H9 (cell line): ENCODE results near the gene SMYD4. TPM values are rescaled to one million over a fixed set of nuclear protein-coding genes. Genes with fewer than 3 reads are reported as not detected.
A peak's percentile ranks its signal among the peaks of the same experiment; 100 is the strongest.

Experiments used
- DNase-seq: peaks from one replicate; pipeline ENCODE4 v3.0.0-alpha.2; 2017
- H2AFZ ChIP-seq: one replicate; pipeline ENCODE4 v1.6.1; 2013; ENCODE audit warnings: mild to moderate bottlenecking, low read length, control low read depth, moderate library complexity
- H2AK5ac ChIP-seq: 2 replicates; pipeline ENCODE4 v1.6.1; 2013; ENCODE audit warnings: low read length, control low read depth, mixed read lengths; ENCODE audit not compliant: insufficient read length
- H2BK120ac ChIP-seq: one replicate; pipeline ENCODE4 v1.6.1; 2013; ENCODE audit warnings: low read depth, mild to moderate bottlenecking, low read length, control low read depth, inconsistent platforms; ENCODE audit not compliant: poor library complexity, severe bottlenecking
- H2BK12ac ChIP-seq: 2 replicates; pipeline ENCODE4 v1.6.1; 2013; ENCODE audit warnings: low read length, control low read depth, mixed read lengths, low read depth; ENCODE audit not compliant: insufficient read length
- H2BK15ac ChIP-seq: 2 replicates; pipeline ENCODE4 v1.6.1; 2013; ENCODE audit warnings: low read depth, low read length, control low read depth
- H2BK20ac ChIP-seq: one replicate; pipeline ENCODE4 v1.6.1; 2013; ENCODE audit warnings: low read depth, mild to moderate bottlenecking, low read length, control low read depth, inconsistent platforms; ENCODE audit not compliant: poor library complexity, severe bottlenecking
- H2BK5ac ChIP-seq: 2 replicates; pipeline ENCODE4 v1.6.1; 2013; ENCODE audit warnings: low read length, control low read depth, mixed read lengths; ENCODE audit not compliant: insufficient read length
- H3K14ac ChIP-seq: 2 replicates; pipeline ENCODE4 v1.6.1; 2013; ENCODE audit warnings: low read length, control low read depth; ENCODE audit not compliant: insufficient read depth
- H3K18ac ChIP-seq: 2 replicates; pipeline ENCODE4 v1.6.1; 2013; ENCODE audit warnings: low read depth, mild to moderate bottlenecking, mixed read lengths, low read length, control low read depth; ENCODE audit not compliant: insufficient read length
- H3K23ac ChIP-seq: 2 replicates; pipeline ENCODE4 v1.6.1; 2013; ENCODE audit warnings: low read length, control low read depth, mixed read lengths, low read depth; ENCODE audit not compliant: insufficient read length
- H3K23me2 ChIP-seq: 2 replicates; pipeline ENCODE4 v1.6.1; 2013; ENCODE audit warnings: low read depth, mild to moderate bottlenecking, mixed read lengths, low read length, control low read depth; ENCODE audit not compliant: insufficient read length, poor library complexity, severe bottlenecking
- H3K27ac ChIP-seq: 2 replicates; pipeline ENCODE4 v1.5.1; 2013; ENCODE audit warnings: low read length, control low read depth, mixed read lengths, low read depth; ENCODE audit not compliant: insufficient read length
- H3K27me3 ChIP-seq: 2 replicates; pipeline ENCODE4 v1.6.1; 2013; ENCODE audit warnings: low read length, control low read depth, inconsistent platforms; ENCODE audit not compliant: insufficient read depth
- H3K4ac ChIP-seq: 2 replicates; pipeline ENCODE4 v1.6.1; 2013; ENCODE audit warnings: low read depth, mild to moderate bottlenecking, control low read depth, inconsistent platforms, low read length, moderate library complexity
- H3K4me1 ChIP-seq: 2 replicates; pipeline ENCODE4 v1.6.1; 2013; ENCODE audit warnings: low read length, control low read depth, inconsistent platforms; ENCODE audit not compliant: insufficient read depth
- H3K4me2 ChIP-seq: 2 replicates; pipeline ENCODE4 v1.6.1; 2013; ENCODE audit warnings: low read length, control low read depth, mixed read lengths; ENCODE audit not compliant: insufficient read length, insufficient read depth
- H3K56ac ChIP-seq: 2 replicates; pipeline ENCODE4 v1.6.1; 2013; ENCODE audit warnings: low read depth, mild to moderate bottlenecking, mixed read lengths, low read length, control low read depth; ENCODE audit not compliant: insufficient read length
- H3K79me1 ChIP-seq: 2 replicates; pipeline ENCODE4 v1.6.1; 2013; ENCODE audit warnings: low read depth, mild to moderate bottlenecking, moderate library complexity, low read length, control low read depth, inconsistent platforms; ENCODE audit not compliant: insufficient read depth, poor library complexity, severe bottlenecking
- H3K79me2 ChIP-seq: 2 replicates; pipeline ENCODE4 v1.6.1; 2013; ENCODE audit warnings: low read length, control low read depth, inconsistent platforms; ENCODE audit not compliant: insufficient read depth
- H3K9ac ChIP-seq: 2 replicates; pipeline ENCODE4 v1.6.1; 2013; ENCODE audit warnings: low read length, control low read depth, mixed read lengths; ENCODE audit not compliant: insufficient read length; ENCODE audit errors: extremely low read depth
- H3K9me3 ChIP-seq: one replicate; pipeline ENCODE4 v1.6.1; 2013; ENCODE audit warnings: low read depth, low read length, inconsistent platforms; ENCODE audit not compliant: control insufficient read depth
- H3T11ph ChIP-seq: one replicate; pipeline ENCODE4 v1.6.1; 2013; ENCODE audit warnings: mild to moderate bottlenecking, low read length, control low read depth, inconsistent platforms
- H4K20me1 ChIP-seq: one replicate; pipeline ENCODE4 v1.6.1; 2013; ENCODE audit not compliant: control insufficient read depth, insufficient read length, insufficient read depth
- H4K5ac ChIP-seq: 2 replicates; pipeline ENCODE4 v1.6.1; 2013; ENCODE audit warnings: low read depth, mild to moderate bottlenecking, mixed read lengths, low read length, control low read depth; ENCODE audit not compliant: insufficient read length
- H4K8ac ChIP-seq: replicated peaks from 2 replicates; pipeline ENCODE4 v1.6.1; 2013; ENCODE audit warnings: low read length, control low read depth, mixed read lengths, low read depth; ENCODE audit not compliant: insufficient read length
- H4K91ac ChIP-seq: 2 replicates; pipeline ENCODE4 v1.6.1; 2013; ENCODE audit warnings: low read depth, mild to moderate bottlenecking, moderate library complexity, mixed read lengths, low read length, control low read depth; ENCODE audit not compliant: insufficient read length
- H3K27ac Mint-ChIP-seq, 3 experiments: 2 replicates in 2 of 3; 3 replicates in 1 of 3; pipeline ENCODE4 v1.8.0; 2020 to 2021; ENCODE audit warnings: mixed read lengths in 3 of 3, mild to moderate bottlenecking in 1 of 3, moderate library complexity in 1 of 3
- H3K27me3 Mint-ChIP-seq: 2 replicates; pipeline ENCODE4 v1.8.0; 2021; ENCODE audit warnings: low read depth, mild to moderate bottlenecking, moderate library complexity, mixed read lengths
- H3K36me3 Mint-ChIP-seq, 3 experiments: 2 replicates in 2 of 3; 3 replicates in 1 of 3; pipeline ENCODE4 v1.8.0; 2020 to 2021; ENCODE audit warnings: low read depth in 3 of 3, mixed read lengths in 3 of 3; ENCODE audit not compliant: insufficient read depth in 1 of 3
- H3K4me1 Mint-ChIP-seq, 2 experiments: 2 replicates each; pipeline ENCODE4 v1.8.0; 2020; ENCODE audit warnings: mixed read lengths in 2 of 2
- H3K4me3 Mint-ChIP-seq, 2 experiments: 2 replicates in 1 of 2; 3 replicates in 1 of 2; pipeline ENCODE4 v1.8.0; 2020 to 2021; ENCODE audit warnings: mild to moderate bottlenecking in 2 of 2, mixed read lengths in 2 of 2, moderate library complexity in 1 of 2
- H3K9me3 Mint-ChIP-seq, 2 experiments: 2 replicates in 1 of 2; 3 replicates in 1 of 2; pipeline ENCODE4 v1.8.0; 2020; ENCODE audit warnings: mild to moderate bottlenecking in 2 of 2, mixed read lengths in 2 of 2, moderate library complexity in 1 of 2
- WGBS: extraction: QIAGEN DNeasy Blood & Tissue Kit; methylation state at CpG from one replicate; pipeline ENCODE4 v1.1.7; 2013; ENCODE audit warnings: missing lambda C conversion rate, low lambda C conversion rate, mixed read lengths; ENCODE audit not compliant: insufficient read length; ENCODE audit errors: extremely low coverage; 5-methylcytosine and 5-hydroxymethylcytosine counted together
- total RNA-seq: library from RNA; stranded (reverse); gene quantifications from 2 replicates; pipeline ENCODE4 v1.2.1, GENCODE V29; 2021
- TF ChIP-seq, protein P1 (sequence below): fragments of 200-600 bp; sonication (generic); conservative IDR thresholded peaks from 3 replicates; pipeline ENCODE4 v1.8.0; 2021; ENCODE audit warnings: antibody characterized with exemption, mild to moderate bottlenecking

SMYD4 gene
- total RNA-seq, 1 experiment from 2014 or later, result 28.8 TPM

GRCh38 chr17:1766382-1767135 lies 63.1 kb downstream of the SMYD4 start:
- peaks cover 35 to 36% of the 10 kb centered on the region in 2 experiments for H3K4me1 Mint-ChIP-seq
- H3K4ac ChIP-seq, result no peak overlapping the region
- no peaks in the 10 kb centered on the region for H3K9me3 Mint-ChIP-seq
- peaks cover 2% of the 10 kb centered on the region; the same call in 1 of the 2 replicates for H3K27me3 Mint-ChIP-seq
- no peak overlapping the region for H3K4me3 Mint-ChIP-seq
- no peaks in the 10 kb centered on the region for H3K27me3 ChIP-seq
- H4K8ac ChIP-seq, result no peak overlapping the region
- H3T11ph ChIP-seq, result no peak overlapping the region
- WGBS, result no CpG with 5 or more reads among the region's 21 CpGs
- no peak overlapping the region for H2AK5ac ChIP-seq
- H3K27ac ChIP-seq, result no peak overlapping the region
- no peak overlapping the region for H3K4me2 ChIP-seq
- H3K4me1 ChIP-seq, result peaks cover 6% of the 10 kb centered on the region; the same call in 1 of the 2 replicates
- no peak overlapping the region for H4K5ac ChIP-seq
- H4K20me1 ChIP-seq, result no peaks in the 10 kb centered on the region
- no peaks in the 10 kb centered on the region for H3K9me3 ChIP-seq
- H3K18ac ChIP-seq, result no peak overlapping the region
- no peak overlapping the region for H3K14ac ChIP-seq
- H3K79me1 ChIP-seq, result no peaks in the 10 kb centered on the region
- no peak overlapping the region for H2BK5ac ChIP-seq
- H3K27ac Mint-ChIP-seq, result no peak overlapping the region
- H3K79me2 ChIP-seq, result no peaks in the 10 kb centered on the region
- peaks cover 2 to 9% (median 6%) of the 10 kb centered on the region in 3 experiments; a peak in 6 of 7 replicates for H3K36me3 Mint-ChIP-seq
- H2BK12ac ChIP-seq, result no peak overlapping the region
- no peak overlapping the region for H3K56ac ChIP-seq
- no peak overlapping the region for H2BK15ac ChIP-seq
- DNase-seq, result peak; percentile 67
- no peak overlapping the region for H2AFZ ChIP-seq
- TF ChIP-seq, protein P1, sequence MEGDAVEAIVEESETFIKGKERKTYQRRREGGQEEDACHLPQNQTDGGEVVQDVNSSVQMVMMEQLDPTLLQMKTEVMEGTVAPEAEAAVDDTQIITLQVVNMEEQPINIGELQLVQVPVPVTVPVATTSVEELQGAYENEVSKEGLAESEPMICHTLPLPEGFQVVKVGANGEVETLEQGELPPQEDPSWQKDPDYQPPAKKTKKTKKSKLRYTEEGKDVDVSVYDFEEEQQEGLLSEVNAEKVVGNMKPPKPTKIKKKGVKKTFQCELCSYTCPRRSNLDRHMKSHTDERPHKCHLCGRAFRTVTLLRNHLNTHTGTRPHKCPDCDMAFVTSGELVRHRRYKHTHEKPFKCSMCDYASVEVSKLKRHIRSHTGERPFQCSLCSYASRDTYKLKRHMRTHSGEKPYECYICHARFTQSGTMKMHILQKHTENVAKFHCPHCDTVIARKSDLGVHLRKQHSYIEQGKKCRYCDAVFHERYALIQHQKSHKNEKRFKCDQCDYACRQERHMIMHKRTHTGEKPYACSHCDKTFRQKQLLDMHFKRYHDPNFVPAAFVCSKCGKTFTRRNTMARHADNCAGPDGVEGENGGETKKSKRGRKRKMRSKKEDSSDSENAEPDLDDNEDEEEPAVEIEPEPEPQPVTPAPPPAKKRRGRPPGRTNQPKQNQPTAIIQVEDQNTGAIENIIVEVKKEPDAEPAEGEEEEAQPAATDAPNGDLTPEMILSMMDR, result no peak
- H3K9ac ChIP-seq, result no peak overlapping the region
- H3K23ac ChIP-seq, result no peak overlapping the region
- H3K23me2 ChIP-seq, result peaks cover 5% of the 10 kb centered on the region
- H2BK120ac ChIP-seq, result no peak overlapping the region
- no peak overlapping the region for H2BK20ac ChIP-seq
- no peak overlapping the region for H4K91ac ChIP-seq
